Endothelial cell of umbilical vein (primary cell): ENCODE measurements around the gene CALHM5. TPM values are rescaled to one million over a fixed set of nuclear protein-coding genes. Genes with fewer than 3 reads are reported as not detected.

Source experiments
- BruUV-seq: library from RNA; stranded (reverse); fragments of 400-500 nt; replicated peaks from 2 replicates; lab custom pipeline; 2021; lab: Mats Ljungman, UMichigan
- CTCF ChIA-PET: fragments of 300-600, 350-600 bp; sonication (Branson Sonifier 250); formaldehyde crosslinking; loops from one replicate; lab custom pipeline; 2021; ENCODE audit warnings: antibody characterized with exemption, inconsistent platforms; lab: Charles Lee
- POLR2A ChIA-PET: fragments of 300-600, 350-600 bp; sonication (Branson Sonifier 250); formaldehyde crosslinking; loops from one replicate; lab custom pipeline; 2021; ENCODE audit warnings: antibody characterized with exemption, inconsistent platforms; lab: Charles Lee
- DNase-seq: peaks from one replicate; pipeline ENCODE4 v3.0.0-alpha.2; 2011; ENCODE audit warnings: low read depth, low spot score
- FAIRE-seq: peaks from 2 replicates; lab custom pipeline; 2011; peaks lifted over from hg19 to GRCh38; lab: Jason Lieb, UNC
- H2AFZ ChIP-seq: 2 replicates; pipeline ENCODE4 v1.6.0; 2012; ENCODE audit warnings: low read depth, low read length, control low read depth, inconsistent platforms
- H3K27ac ChIP-seq: 2 replicates; pipeline ENCODE4 v1.5.1; 2011; ENCODE audit warnings: low read depth, mild to moderate bottlenecking, control low read depth, low read length, moderate library complexity; ENCODE audit not compliant: insufficient read depth
- H3K27me3 ChIP-seq, 2 experiments: 2 replicates each; pipeline versions ENCODE4 v1.6.0 to v1.6.1; 2011; ENCODE audit warnings: low read length in 2 of 2, mixed read lengths in 1 of 2; ENCODE audit not compliant: control insufficient read depth in 2 of 2, insufficient read depth in 2 of 2
- H3K36me3 ChIP-seq, 2 experiments: 2 replicates in 1 of 2; 3 replicates in 1 of 2; pipeline ENCODE4 v1.5.1; 2011; ENCODE audit warnings: low read length in 2 of 2, mild to moderate bottlenecking in 1 of 2, moderate library complexity in 1 of 2; ENCODE audit not compliant: control insufficient read depth in 2 of 2, insufficient read depth in 2 of 2; ENCODE audit errors: extremely low read depth in 1 of 2
- H3K4me1 ChIP-seq: 3 replicates; pipeline ENCODE4 v1.5.1; 2011; ENCODE audit warnings: mild to moderate bottlenecking, low read length; ENCODE audit not compliant: control insufficient read depth, insufficient read depth; ENCODE audit errors: extremely low read depth
- H3K4me2 ChIP-seq: 2 replicates; pipeline ENCODE4 v1.6.1; 2011; ENCODE audit warnings: low read length, control low read depth, mixed read lengths; ENCODE audit not compliant: insufficient read depth
- H3K4me3 ChIP-seq, 3 experiments: fragments of 200-600 bp in 1 of 3; sonication (generic), shearing (Covaris generic) in 1 of 3; replicated peaks in 1 of 3; 2 replicates each; pipeline ENCODE4 v1.5.1; 2011 to 2016; ENCODE audit warnings: control low read depth in 3 of 3, low read length in 3 of 3, mild to moderate bottlenecking in 2 of 3, inconsistent platforms in 1 of 3, low read depth in 1 of 3, moderate library complexity in 1 of 3; ENCODE audit not compliant: insufficient read depth in 1 of 3
- H3K79me2 ChIP-seq: 2 replicates; pipeline ENCODE4 v1.6.0; 2012; ENCODE audit warnings: low read length, inconsistent platforms; ENCODE audit not compliant: control insufficient read depth, insufficient read depth
- H3K9ac ChIP-seq: replicated peaks from 2 replicates; pipeline ENCODE3; 2011; ENCODE audit warnings: low read length, control low read depth; ENCODE audit not compliant: insufficient read depth; ENCODE audit errors: extremely low read depth
- H3K9me1 ChIP-seq: replicated peaks from 3 replicates; pipeline ENCODE4 v1.6.0; 2011; ENCODE audit warnings: mild to moderate bottlenecking, low read length; ENCODE audit not compliant: control insufficient read depth, insufficient read depth; ENCODE audit errors: extremely low read depth
- H3K9me3 ChIP-seq: replicated peaks from 2 replicates; pipeline ENCODE4 v1.5.1; 2012; ENCODE audit warnings: low read length, inconsistent platforms; ENCODE audit not compliant: control insufficient read depth, insufficient read depth
- H4K20me1 ChIP-seq: replicated peaks from 2 replicates; pipeline ENCODE3; 2011; ENCODE audit warnings: mild to moderate bottlenecking, low read length; ENCODE audit not compliant: control insufficient read depth, insufficient read depth; ENCODE audit errors: extremely low read depth
- FOS ChIP-seq: IDR thresholded peaks from 2 replicates; pipeline ENCODE4 v1.6.1; 2011; ENCODE audit warnings: mild to moderate bottlenecking, low read length, moderate library complexity, borderline replicate concordance; ENCODE audit not compliant: insufficient read depth
- POLR2AphosphoS5 ChIP-seq: IDR thresholded peaks from 2 replicates; pipeline ENCODE4 v1.6.1; 2012; ENCODE audit warnings: low read depth, mild to moderate bottlenecking, control low read depth, low read length, moderate library complexity; ENCODE audit not compliant: insufficient read depth
- dilution Hi-C: fragments of 300-500 bp; cut with MboI; formaldehyde crosslinking; loops from one replicate; pipeline ENCODE4 v1.15.0; 2019; ENCODE audit warnings: low sequenced_read_pairs; ENCODE audit not compliant: extremely low pct_ligation_motif_present
- intact Hi-C: fragments of 100-400 bp; cut with micrococcal nuclease; formaldehyde crosslinking; loops from one replicate; pipeline ENCODE4 v1.10.0; 2022
- polyA plus RNA-seq, 4 experiments: library from polyadenylated mRNA; depleted of rRNA in 3 of 4; stranded (reverse) in 3 of 4; unstranded in 1 of 4; fragments of >200 nt; gene quantifications; 2 replicates each; pipeline versions ENCODE4 v1.2.1 to v1.2.3, GENCODE V29; 2011 to 2012; ENCODE audit warnings: missing spikeins in 1 of 4
- total RNA-seq: library from RNA; stranded (reverse); gene quantifications from 2 replicates; pipeline ENCODE4 v1.2.3, GENCODE V29; 2021
- TF ChIP-seq, protein P1 (sequence below), 2 donors: IDR thresholded peaks; 1 replicate in 1 of 2; 2 replicates in 1 of 2; pipeline ENCODE4 v1.5.1; 2011; ENCODE audit warnings: low read length in 2 of 2, mild to moderate bottlenecking in 2 of 2, moderate library complexity in 2 of 2, control low read depth in 1 of 2, inconsistent platforms in 1 of 2, low read depth in 1 of 2; ENCODE audit not compliant: insufficient read depth in 1 of 2; ENCODE audit errors: extremely low read depth in 1 of 2
- TF ChIP-seq, protein P2 (sequence below): IDR thresholded peaks from 2 replicates; pipeline ENCODE4 v1.6.1; 2011; ENCODE audit not compliant: insufficient read depth, insufficient read length

Gene CALHM5
- total and polyA plus RNA-seq, 2 donors (not counting 3 experiments of a cell fraction or from before 2014, with no cell fraction given) = 4.5 to 6.6 TPM

DNA sequence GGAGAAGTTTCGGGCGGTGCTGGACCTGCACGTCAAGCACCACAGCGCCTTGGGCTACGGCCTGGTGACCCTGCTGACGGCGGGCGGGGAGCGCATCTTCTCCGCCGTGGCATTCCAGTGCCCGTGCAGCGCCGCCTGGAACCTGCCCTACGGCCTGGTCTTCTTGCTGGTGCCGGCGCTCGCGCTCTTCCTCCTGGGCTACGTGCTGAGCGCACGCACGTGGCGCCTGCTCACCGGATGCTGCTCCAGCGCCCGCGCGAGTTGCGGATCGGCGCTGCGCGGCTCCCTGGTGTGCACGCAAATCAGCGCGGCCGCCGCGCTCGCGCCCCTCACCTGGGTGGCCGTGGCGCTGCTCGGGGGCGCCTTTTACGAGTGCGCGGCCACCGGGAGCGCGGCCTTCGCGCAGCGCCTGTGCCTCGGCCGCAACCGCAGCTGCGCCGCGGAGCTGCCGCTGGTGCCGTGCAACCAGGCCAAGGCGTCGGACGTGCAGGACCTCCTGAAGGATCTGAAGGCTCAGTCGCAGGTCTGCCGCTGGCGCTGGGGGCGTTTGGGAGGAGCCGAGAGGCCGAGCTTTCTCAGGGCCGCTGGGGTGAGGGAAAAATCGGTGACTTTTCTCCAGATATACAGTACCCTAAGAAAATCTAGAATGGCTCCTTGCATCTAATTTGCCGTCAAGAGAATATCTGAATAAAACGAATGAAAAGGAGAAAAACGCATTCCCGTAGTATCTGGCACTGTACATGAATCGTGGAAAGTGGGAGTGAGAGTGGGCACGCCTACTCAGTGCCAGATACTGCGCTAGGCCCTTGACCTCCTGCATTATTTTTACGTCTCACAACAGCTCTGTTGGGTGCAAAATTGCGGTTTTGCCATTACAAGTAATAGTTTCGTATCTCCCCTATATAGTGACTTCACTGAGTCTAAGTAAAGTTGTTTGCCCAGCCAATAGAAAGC is 49.2 kb upstream of the CALHM5 start:
- H3K27me3 ChIP-seq = peaks cover 23 to 26% of the 10 kb centered on the region in 2 experiments
- no peaks in the 10 kb centered on the region for H3K36me3 ChIP-seq
- H3K4me2 ChIP-seq = peak overlapping the region; percentile 64
- H3K79me2 ChIP-seq = no peaks in the 10 kb centered on the region
- CTCF ChIA-PET = interaction anchor here (1.2 to 2.0 kb wide), 6 partner anchors 17 to 175 kb away, joined by 3 to 6 read pairs (median 4); partner anchors contain the start of gene CALHM5
- peak overlapping the region in 2 of 3 experiments; percentile 10 to 31 for H3K4me3 ChIP-seq
- H3K4me1 ChIP-seq = peaks cover 8% of the 10 kb centered on the region
- POLR2A ChIA-PET = no interaction called here
- H2AFZ ChIP-seq = peak overlapping the region; percentile 86
- dilution Hi-C loops = no loop called here
- no TSS peak for BruUV-seq
- TF ChIP-seq FOS (peak; percentile 30), POLR2AphosphoS5 (no peak)
- TF ChIP-seq, protein P1, sequence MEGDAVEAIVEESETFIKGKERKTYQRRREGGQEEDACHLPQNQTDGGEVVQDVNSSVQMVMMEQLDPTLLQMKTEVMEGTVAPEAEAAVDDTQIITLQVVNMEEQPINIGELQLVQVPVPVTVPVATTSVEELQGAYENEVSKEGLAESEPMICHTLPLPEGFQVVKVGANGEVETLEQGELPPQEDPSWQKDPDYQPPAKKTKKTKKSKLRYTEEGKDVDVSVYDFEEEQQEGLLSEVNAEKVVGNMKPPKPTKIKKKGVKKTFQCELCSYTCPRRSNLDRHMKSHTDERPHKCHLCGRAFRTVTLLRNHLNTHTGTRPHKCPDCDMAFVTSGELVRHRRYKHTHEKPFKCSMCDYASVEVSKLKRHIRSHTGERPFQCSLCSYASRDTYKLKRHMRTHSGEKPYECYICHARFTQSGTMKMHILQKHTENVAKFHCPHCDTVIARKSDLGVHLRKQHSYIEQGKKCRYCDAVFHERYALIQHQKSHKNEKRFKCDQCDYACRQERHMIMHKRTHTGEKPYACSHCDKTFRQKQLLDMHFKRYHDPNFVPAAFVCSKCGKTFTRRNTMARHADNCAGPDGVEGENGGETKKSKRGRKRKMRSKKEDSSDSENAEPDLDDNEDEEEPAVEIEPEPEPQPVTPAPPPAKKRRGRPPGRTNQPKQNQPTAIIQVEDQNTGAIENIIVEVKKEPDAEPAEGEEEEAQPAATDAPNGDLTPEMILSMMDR (IDR thresholded peaks at IDR 0.05; ENCODE audit: extremely low read depth in 1 of 2, insufficient read depth in 1 of 2, low read depth in 1 of 2, low read length in 2 of 2) = no peak
- TF ChIP-seq, protein P2, sequence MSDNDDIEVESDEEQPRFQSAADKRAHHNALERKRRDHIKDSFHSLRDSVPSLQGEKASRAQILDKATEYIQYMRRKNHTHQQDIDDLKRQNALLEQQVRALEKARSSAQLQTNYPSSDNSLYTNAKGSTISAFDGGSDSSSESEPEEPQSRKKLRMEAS = peak; percentile 72
- intact Hi-C loops = loop anchor here (5.0 kb wide), 1 partner anchor 175 kb away; no protein-coding TSS in a partner anchor
- no peaks in the 10 kb centered on the region for H3K9me1 ChIP-seq
- peak; percentile 49 for DNase-seq
- peak; percentile 24 for FAIRE-seq
- H3K27ac ChIP-seq = no peak overlapping the region
- H3K9me3 ChIP-seq = no peaks in the 10 kb centered on the region
- no peaks in the 10 kb centered on the region for H4K20me1 ChIP-seq
- H3K9ac ChIP-seq = no peak overlapping the region
